Effector memory CD4-positive, alpha-beta T cell (primary cell): ENCODE measurements around the gene TCERG1.

Source experiments
- DNase-seq, 3 donors: peaks; one replicate each; pipeline ENCODE4 v3.0.0-alpha.2; 2020
- H3K27ac ChIP-seq: 2 replicates; pipeline ENCODE4 v1.7.0; 2013; ENCODE audit warnings: mild to moderate bottlenecking, low read length, moderate library complexity; ENCODE audit not compliant: insufficient read depth, poor library complexity, severe bottlenecking
- H3K27me3 ChIP-seq: replicated peaks from 2 replicates; pipeline ENCODE4 v1.7.0; 2013; ENCODE audit warnings: mild to moderate bottlenecking, low read length; ENCODE audit not compliant: insufficient read depth, control insufficient read depth, poor library complexity, severe bottlenecking
- H3K36me3 ChIP-seq: 2 replicates; pipeline ENCODE4 v1.7.0; 2013; ENCODE audit warnings: mild to moderate bottlenecking, low read length, moderate library complexity; ENCODE audit not compliant: control insufficient read depth, insufficient read depth
- H3K4me1 ChIP-seq: 2 replicates; pipeline ENCODE4 v1.7.0; 2013; ENCODE audit warnings: low read length, mild to moderate bottlenecking; ENCODE audit not compliant: control insufficient read depth, insufficient read depth, poor library complexity, severe bottlenecking
- H3K4me3 ChIP-seq: 2 replicates; pipeline ENCODE4 v1.7.0; 2013; ENCODE audit warnings: low read length, low read depth, mild to moderate bottlenecking; ENCODE audit not compliant: insufficient read depth, poor library complexity, severe bottlenecking
- H3K9me3 ChIP-seq: 2 replicates; pipeline ENCODE4 v1.7.0; 2013; ENCODE audit warnings: mild to moderate bottlenecking, low read length, moderate library complexity; ENCODE audit not compliant: control insufficient read depth
- total RNA-seq, 3 donors: gene quantifications; one replicate each; lab custom pipeline; 2026; lab: John Stamatoyannopoulos, UW

Gene TCERG1
- 91.4 to 112 (median 91.6) reads per million in 3 donors for total RNA-seq

GRCh38 chr5:146446861-146447733, at the start of gene TCERG1:
Gene TCERG1, plus strand, starts transcription at chr5:146447333. Its CDS starts 17 bp downstream, at chr5:146447350.
- peak within 1 kb of the TSS; percentile 96 for H3K4me3 ChIP-seq
- DNase-seq = peak; percentile 90 to 96 (median 96)

DNA sequence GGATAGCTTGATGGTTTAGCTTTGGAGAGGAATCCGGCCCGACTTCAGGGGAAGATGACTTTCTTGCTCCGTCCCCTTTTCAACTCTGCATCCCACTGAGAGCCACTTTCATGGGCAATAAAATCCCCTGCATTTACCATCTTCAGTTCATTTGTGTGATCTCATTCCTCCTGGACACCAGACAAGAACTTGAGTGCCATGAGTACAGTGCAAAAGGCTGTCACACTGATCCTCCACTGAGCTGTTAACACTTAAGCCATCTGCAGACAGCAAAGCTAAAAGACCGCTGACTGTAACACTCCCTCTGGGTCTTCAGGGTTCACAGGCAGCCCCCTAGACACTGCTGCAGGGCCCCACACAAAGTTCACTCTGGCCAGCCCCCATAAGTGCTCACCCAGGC, 48.3 kb upstream of the TCERG1 start:
- Histone ChIP-seq H3K27me3 (no peaks in the 10 kb centered on the region), H3K9me3 (no peaks in the 10 kb centered on the region), H3K36me3 (no peaks in the 10 kb centered on the region), H3K27ac (no peak overlapping the region), H3K4me1 (no peaks in the 10 kb centered on the region), H3K4me3 (no peak overlapping the region)
- no peak for DNase-seq

More at GRCh38 chr5:146446861-146447733, at the start of gene TCERG1:
- Histone ChIP-seq H3K36me3 (no peaks in the 10 kb centered on the region), H3K27me3 (no peaks in the 10 kb centered on the region), H3K9me3 (no peaks in the 10 kb centered on the region), H3K4me1 (peaks cover 2% of the 10 kb centered on the region), H3K27ac (peak within 1 kb of the TSS; percentile 95)

DNA sequence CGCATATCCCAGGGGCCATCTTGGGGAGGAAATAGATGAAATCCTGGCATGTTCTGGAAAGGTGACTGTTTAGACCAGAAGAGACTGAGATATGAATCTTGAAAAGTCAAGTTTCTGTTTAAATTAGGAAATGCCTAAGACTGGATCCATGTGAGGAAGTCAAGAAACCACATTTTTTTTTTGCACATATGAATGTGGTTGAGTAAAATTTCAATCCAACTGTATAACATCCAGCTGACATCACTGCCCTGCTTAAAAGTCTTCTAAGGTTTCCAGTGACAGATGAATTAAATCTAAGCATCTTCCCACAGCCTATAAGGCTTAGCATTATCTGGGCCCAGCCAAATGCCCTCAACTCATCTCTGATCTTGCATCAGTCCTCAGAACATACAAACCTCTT, 47.7 kb upstream of the TCERG1 start:
- Histone ChIP-seq H3K4me3 (no peak overlapping the region), H3K4me1 (no peaks in the 10 kb centered on the region), H3K9me3 (no peaks in the 10 kb centered on the region), H3K36me3 (no peaks in the 10 kb centered on the region), H3K27ac (no peak overlapping the region), H3K27me3 (no peaks in the 10 kb centered on the region)
- no peak for DNase-seq

- no peak overlapping the region for H3K4me3 ChIP-seq
Measured at GRCh38 chr5:146400201-146400600, 46.9 kb upstream of the TCERG1 start.

DNA sequence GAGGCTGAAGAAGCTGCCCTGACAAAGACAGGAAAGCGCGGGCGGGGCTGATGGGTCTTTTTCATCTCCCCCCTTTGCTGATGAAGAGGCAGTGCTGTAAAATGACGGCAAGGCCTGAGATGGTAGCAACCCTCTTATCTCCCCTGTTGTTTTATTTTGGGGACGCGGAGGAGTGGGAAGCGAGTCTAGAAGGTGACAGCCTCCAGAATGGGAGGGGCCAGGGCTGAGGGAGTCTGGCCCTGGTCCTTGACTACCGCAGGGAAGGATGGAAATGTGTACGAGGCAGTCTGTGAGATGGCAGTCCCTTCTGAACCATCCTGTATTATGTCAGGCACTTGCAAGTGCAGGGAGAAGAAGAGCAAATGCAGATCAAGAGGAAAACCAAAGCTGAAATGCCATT, 46.1 kb upstream of the TCERG1 start:
- no peak for DNase-seq
- H3K36me3 ChIP-seq = no peaks in the 10 kb centered on the region
- no peaks in the 10 kb centered on the region for H3K9me3 ChIP-seq
- H3K27me3 ChIP-seq = no peaks in the 10 kb centered on the region
- H3K4me3 ChIP-seq = no peak overlapping the region
- no peak overlapping the region for H3K27ac ChIP-seq
- no peaks in the 10 kb centered on the region for H3K4me1 ChIP-seq

More at GRCh38 chr5:146400201-146400600, 46.9 kb upstream of the TCERG1 start:
- no peak for DNase-seq
- no peaks in the 10 kb centered on the region for H3K36me3 ChIP-seq
- no peaks in the 10 kb centered on the region for H3K27me3 ChIP-seq
- no peaks in the 10 kb centered on the region for H3K9me3 ChIP-seq
- H3K4me1 ChIP-seq = no peaks in the 10 kb centered on the region
- no peak overlapping the region for H3K27ac ChIP-seq

- Histone ChIP-seq H3K4me1 (no peaks in the 10 kb centered on the region), H3K36me3 (no peaks in the 10 kb centered on the region), H3K4me3 (no peak overlapping the region), H3K27ac (no peak overlapping the region), H3K27me3 (no peaks in the 10 kb centered on the region), H3K9me3 (no peaks in the 10 kb centered on the region)
- DNase-seq = no peak
Measured at GRCh38 chr5:146402949-146403348, 44.2 kb upstream of the TCERG1 start.

- no peaks in the 10 kb centered on the region for H3K4me1 ChIP-seq
- H3K9me3 ChIP-seq = no peaks in the 10 kb centered on the region
- no peak overlapping the region for H3K27ac ChIP-seq
- no peak for DNase-seq
- no peaks in the 10 kb centered on the region for H3K36me3 ChIP-seq
- no peaks in the 10 kb centered on the region for H3K27me3 ChIP-seq
- no peak overlapping the region for H3K4me3 ChIP-seq
Measured at GRCh38 chr5:146409054-146409671, 38.0 kb upstream of the TCERG1 start.

- no peak for DNase-seq
- no peaks in the 10 kb centered on the region for H3K9me3 ChIP-seq
- no peak overlapping the region for H3K4me3 ChIP-seq
- no peaks in the 10 kb centered on the region for H3K4me1 ChIP-seq
- H3K27me3 ChIP-seq = no peaks in the 10 kb centered on the region
- H3K27ac ChIP-seq = no peak overlapping the region
- no peaks in the 10 kb centered on the region for H3K36me3 ChIP-seq
Measured at GRCh38 chr5:146410272-146410671, 36.9 kb upstream of the TCERG1 start.

DNA sequence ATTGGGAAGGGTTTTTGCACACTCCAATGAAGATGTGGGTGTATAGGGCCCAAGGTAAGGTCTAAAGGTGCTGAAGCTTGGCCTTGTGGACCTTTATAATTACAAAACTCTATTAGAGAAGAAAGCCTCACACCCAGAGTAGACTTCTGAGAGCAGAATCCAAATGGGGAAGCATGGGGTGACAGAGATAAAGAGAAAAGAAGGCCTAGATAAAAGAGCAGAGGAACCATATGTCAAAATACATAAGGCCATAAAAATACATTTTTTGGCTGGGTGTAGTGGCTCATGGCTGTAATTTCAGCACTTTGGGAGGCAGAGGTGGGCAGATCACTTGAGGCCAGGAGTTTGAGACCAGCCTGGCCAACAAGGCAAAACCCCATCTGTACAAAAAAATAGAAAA, 27.4 kb upstream of the TCERG1 start:
- Histone ChIP-seq H3K4me1 (no peaks in the 10 kb centered on the region), H3K4me3 (no peak overlapping the region), H3K9me3 (no peaks in the 10 kb centered on the region), H3K27me3 (no peaks in the 10 kb centered on the region), H3K27ac (no peak overlapping the region), H3K36me3 (no peaks in the 10 kb centered on the region)
- no peak for DNase-seq

DNA sequence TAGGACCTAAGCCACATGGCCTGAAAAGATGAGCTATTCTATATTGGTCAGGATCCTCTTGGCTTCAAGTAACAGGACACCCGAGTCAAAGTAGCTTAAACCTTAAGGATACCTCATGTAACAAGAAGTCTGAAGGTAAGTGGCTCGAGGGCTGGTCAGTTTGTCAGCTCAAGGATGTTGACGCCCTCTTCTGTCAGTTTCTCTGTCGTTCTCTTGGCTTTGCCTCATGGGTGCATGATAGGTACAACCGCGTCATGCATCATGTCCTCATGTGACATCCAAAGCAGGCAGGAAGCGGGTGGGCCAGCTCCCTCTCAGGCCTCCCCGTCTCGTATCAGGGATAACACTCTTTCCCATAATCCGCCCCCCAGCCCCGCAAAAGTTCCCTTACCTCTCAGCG, 22.1 kb upstream of the TCERG1 start:
- no peak overlapping the region for H3K4me3 ChIP-seq
- no peak overlapping the region for H3K27ac ChIP-seq
- H3K9me3 ChIP-seq = no peaks in the 10 kb centered on the region
- H3K4me1 ChIP-seq = no peaks in the 10 kb centered on the region
- no peaks in the 10 kb centered on the region for H3K36me3 ChIP-seq
- H3K27me3 ChIP-seq = no peaks in the 10 kb centered on the region
- no peak for DNase-seq
